ENCODE results near the gene GH1.

Gene GH1

DNA sequence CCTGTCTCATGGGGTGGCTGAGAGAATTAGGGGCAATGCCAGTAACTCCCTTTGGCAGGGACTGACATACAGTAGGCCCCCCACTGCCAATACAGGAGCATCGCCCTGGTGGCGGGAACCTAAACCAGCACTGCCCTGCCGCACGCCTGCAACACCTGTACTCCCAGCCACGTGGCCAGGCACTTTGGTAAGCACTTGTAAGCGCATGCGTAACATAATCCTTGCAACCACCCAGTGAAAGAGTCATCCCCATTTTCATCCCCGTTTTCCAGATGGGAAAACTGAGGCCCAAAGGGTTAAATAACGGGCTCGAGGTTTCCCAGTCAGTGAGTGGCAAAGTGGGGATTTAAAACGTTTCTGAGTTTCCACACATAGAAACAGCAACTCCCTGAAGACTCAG lies 36.6 kb upstream of the GH1 start:
- Histone ChIP-seq H3K27ac (ENCODE audit: low read depth, low read length, severe bottlenecking) (no peak overlapping the region), H3K9me3 (ENCODE audit: control insufficient read depth, low read length) (no peaks in the 10 kb centered on the region), H3K36me3 (ENCODE audit: control insufficient read depth, insufficient read depth, low read length) (no peaks in the 10 kb centered on the region), H3K4me3 (ENCODE audit: extremely low read depth, insufficient read depth, low read length, poor library complexity, severe bottlenecking) (no peak overlapping the region), H3K4me1 (ENCODE audit: control insufficient read depth, insufficient read depth, low read length, poor library complexity, severe bottlenecking) (peaks cover 7% of the 10 kb centered on the region)
- WGBS, 2 experiments (ENCODE audit: insufficient coverage in 2 of 2) = 87 to 93% methylated on average over 5 to 8 of the region's 11 CpGs

DNA sequence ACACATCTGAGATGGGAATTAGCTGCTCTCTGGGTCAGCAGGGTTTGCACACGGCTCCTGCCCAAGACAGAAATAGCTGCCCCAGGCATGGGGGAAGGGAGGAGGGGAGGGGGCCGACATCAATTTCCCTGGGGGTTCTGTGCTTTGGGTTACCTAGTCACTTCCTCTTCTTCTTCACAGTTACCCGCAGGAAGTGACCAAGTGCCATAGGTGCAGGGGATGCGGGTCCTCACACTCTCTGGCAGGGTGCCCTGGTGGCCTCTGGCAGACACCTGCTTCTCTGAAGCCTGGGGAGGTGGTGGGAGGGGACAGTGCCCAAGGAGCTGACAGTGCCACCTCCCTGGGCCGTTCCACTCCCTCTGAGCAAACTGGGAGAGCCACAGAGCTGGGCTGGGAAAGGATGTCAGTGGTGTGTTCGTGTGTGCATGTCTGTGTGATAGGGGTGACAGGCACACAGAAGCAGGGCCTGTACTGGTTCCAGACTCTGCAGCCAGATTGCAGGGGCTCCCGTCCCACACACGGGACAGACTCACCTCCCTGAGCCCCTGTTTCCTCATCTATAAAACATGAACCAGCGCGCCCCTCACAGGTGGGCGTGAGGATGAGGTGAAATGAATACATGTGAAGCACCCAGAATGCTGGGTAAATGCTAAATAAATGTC lies 35.9 kb upstream of the GH1 start:
- H3K4me3 ChIP-seq (ENCODE audit: extremely low read depth, insufficient read depth, low read length, poor library complexity, severe bottlenecking) = no peak overlapping the region
- H3K4me1 ChIP-seq (ENCODE audit: control insufficient read depth, insufficient read depth, low read length, poor library complexity, severe bottlenecking) = peaks cover 7% of the 10 kb centered on the region
- H3K36me3 ChIP-seq (ENCODE audit: control insufficient read depth, insufficient read depth, low read length) = no peaks in the 10 kb centered on the region
- H3K9me3 ChIP-seq (ENCODE audit: control insufficient read depth, low read length) = no peaks in the 10 kb centered on the region
- 82 to 94% methylated on average over 5 to 8 of the region's 11 CpGs for WGBS, 2 experiments (ENCODE audit: insufficient coverage in 2 of 2)
- H3K27ac ChIP-seq (ENCODE audit: low read depth, low read length, severe bottlenecking) = no peak overlapping the region

DNA sequence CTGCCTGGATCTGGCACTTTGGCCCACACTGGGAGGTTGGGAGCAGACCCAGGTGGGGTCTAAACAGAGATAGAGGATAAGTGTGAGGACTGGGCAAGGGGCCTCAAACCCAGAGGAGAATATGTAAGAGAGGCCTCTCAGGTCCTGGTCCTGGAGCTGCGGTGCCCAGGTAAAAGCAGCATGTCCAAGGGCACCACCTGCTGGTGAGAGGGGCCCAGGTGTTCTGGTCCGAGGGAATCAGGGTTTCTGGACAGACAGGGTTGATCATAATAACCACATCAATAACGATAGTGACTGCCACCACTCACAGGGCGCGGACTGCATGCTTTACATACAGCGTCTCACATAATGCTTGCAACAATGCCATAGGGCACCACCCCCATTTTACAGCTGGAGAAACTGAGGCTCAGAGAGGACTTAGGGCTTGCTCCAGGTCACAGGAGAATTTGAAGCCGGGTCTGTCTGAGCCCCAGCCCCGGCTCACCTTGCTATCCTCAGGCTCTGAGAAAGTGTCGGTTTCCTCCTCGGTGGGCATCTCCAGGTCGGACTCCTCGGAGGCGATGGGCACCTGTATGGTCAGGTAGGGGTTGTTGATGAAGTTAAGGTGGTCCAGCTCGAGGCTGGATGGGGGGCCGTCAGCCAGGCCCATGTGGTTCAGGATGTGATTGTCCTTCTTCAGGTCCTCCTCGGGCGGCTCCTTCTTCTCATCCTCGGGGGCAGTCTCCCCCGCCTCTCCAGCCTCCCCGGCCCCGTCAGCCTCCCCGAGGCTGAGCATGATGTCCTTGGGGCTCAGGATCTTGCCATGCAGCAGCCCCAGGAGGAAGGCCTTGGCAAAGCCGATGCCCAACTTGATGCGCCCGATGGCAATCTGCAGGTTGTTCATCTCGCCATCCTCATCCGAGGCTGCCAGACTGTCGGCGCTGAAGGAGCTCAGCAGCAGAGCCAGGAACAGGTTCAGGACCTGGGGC lies 32.6 kb upstream of the GH1 start:
- Histone ChIP-seq H3K27ac (ENCODE audit: low read depth, low read length, severe bottlenecking) (no peak overlapping the region), H3K4me1 (ENCODE audit: control insufficient read depth, insufficient read depth, low read length, poor library complexity, severe bottlenecking) (peaks cover 7% of the 10 kb centered on the region), H3K4me3 (ENCODE audit: extremely low read depth, insufficient read depth, low read length, poor library complexity, severe bottlenecking) (no peak overlapping the region), H3K9me3 (ENCODE audit: control insufficient read depth, low read length) (no peaks in the 10 kb centered on the region), H3K36me3 (ENCODE audit: control insufficient read depth, insufficient read depth, low read length) (no peaks in the 10 kb centered on the region)
- 93% methylated on average over 26 to 28 of the region's 29 CpGs for WGBS, 2 experiments (ENCODE audit: insufficient coverage in 2 of 2)

DNA sequence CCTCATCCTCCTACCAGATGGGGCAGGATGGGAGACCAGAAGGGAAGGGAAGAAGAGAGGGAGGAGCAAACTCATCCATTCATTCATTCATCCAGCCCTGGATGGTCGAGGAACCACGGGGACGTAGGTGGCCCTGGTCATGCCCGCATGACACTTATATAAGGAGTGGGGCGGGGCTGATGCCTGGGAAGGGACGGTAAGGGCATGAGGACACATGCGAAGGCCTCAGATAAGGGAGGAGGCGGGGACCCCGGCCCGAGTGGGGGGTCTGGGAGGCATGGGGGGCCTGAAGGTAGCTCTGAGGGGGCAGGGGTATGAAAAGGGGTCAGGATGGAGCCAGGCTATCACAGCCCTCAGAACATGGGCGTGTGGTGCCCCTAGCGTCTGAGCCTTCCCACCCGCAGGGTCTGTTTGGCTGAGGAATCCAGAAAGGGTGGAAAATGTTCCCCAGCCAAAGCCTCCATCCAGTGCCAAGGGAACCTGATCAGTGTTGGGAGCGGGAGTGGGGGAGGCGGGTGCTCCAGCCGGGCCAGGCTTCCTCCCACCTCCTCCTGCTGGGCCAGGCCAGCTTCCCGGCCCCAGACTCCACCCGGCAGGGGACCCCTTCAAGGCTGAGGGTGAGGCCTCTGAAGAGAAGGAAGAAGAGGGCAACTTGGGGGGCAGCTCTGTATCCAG lies 31.1 kb upstream of the GH1 start:
- peaks cover 7% of the 10 kb centered on the region for H3K4me1 ChIP-seq (ENCODE audit: control insufficient read depth, insufficient read depth, low read length, poor library complexity, severe bottlenecking)
- WGBS, 2 experiments (ENCODE audit: insufficient coverage in 2 of 2) = 85 to 88% methylated on average over 11 of the region's 18 CpGs
- no peaks in the 10 kb centered on the region for H3K9me3 ChIP-seq (ENCODE audit: control insufficient read depth, low read length)
- H3K4me3 ChIP-seq (ENCODE audit: extremely low read depth, insufficient read depth, low read length, poor library complexity, severe bottlenecking) = no peak overlapping the region
- H3K27ac ChIP-seq (ENCODE audit: low read depth, low read length, severe bottlenecking) = no peak overlapping the region
- H3K36me3 ChIP-seq (ENCODE audit: control insufficient read depth, insufficient read depth, low read length) = no peaks in the 10 kb centered on the region

- WGBS, 2 experiments (ENCODE audit: insufficient coverage in 2 of 2) = 94% methylated on average over 7 to 8 of the region's 9 CpGs
- Histone ChIP-seq H3K4me3 (ENCODE audit: extremely low read depth, insufficient read depth, low read length, poor library complexity, severe bottlenecking) (no peak overlapping the region), H3K4me1 (ENCODE audit: control insufficient read depth, insufficient read depth, low read length, poor library complexity, severe bottlenecking) (no peaks in the 10 kb centered on the region), H3K36me3 (ENCODE audit: control insufficient read depth, insufficient read depth, low read length) (no peaks in the 10 kb centered on the region), H3K9me3 (ENCODE audit: control insufficient read depth, low read length) (no peaks in the 10 kb centered on the region), H3K27ac (ENCODE audit: low read depth, low read length, severe bottlenecking) (no peak overlapping the region)
Measured at GRCh38 chr17:63948521-63948920, 29.9 kb upstream of the GH1 start.

GRCh38 chr17:63947711-63948330 lies 29.2 kb upstream of the GH1 start:
- WGBS, 2 experiments (ENCODE audit: insufficient coverage in 2 of 2) = 93% methylated on average over 18 of the region's 18 CpGs
- Histone ChIP-seq H3K9me3 (ENCODE audit: control insufficient read depth, low read length) (no peaks in the 10 kb centered on the region), H3K27ac (ENCODE audit: low read depth, low read length, severe bottlenecking) (no peak overlapping the region), H3K4me3 (ENCODE audit: extremely low read depth, insufficient read depth, low read length, poor library complexity, severe bottlenecking) (no peak overlapping the region), H3K36me3 (ENCODE audit: control insufficient read depth, insufficient read depth, low read length) (no peaks in the 10 kb centered on the region), H3K4me1 (ENCODE audit: control insufficient read depth, insufficient read depth, low read length, poor library complexity, severe bottlenecking) (no peaks in the 10 kb centered on the region)

GRCh38 chr17:63946440-63947363 lies 28.1 kb upstream of the GH1 start:
- no peak overlapping the region for H3K27ac ChIP-seq (ENCODE audit: low read depth, low read length, severe bottlenecking)
- 44 to 45% methylated on average over 8 to 9 of the region's 20 CpGs for WGBS, 2 experiments (ENCODE audit: insufficient coverage in 2 of 2)
- no peak overlapping the region for H3K4me3 ChIP-seq (ENCODE audit: extremely low read depth, insufficient read depth, low read length, poor library complexity, severe bottlenecking)
- H3K9me3 ChIP-seq (ENCODE audit: control insufficient read depth, low read length) = no peaks in the 10 kb centered on the region
- no peaks in the 10 kb centered on the region for H3K4me1 ChIP-seq (ENCODE audit: control insufficient read depth, insufficient read depth, low read length, poor library complexity, severe bottlenecking)
- H3K36me3 ChIP-seq (ENCODE audit: control insufficient read depth, insufficient read depth, low read length) = no peaks in the 10 kb centered on the region

GRCh38 chr17:63945784-63946439 lies 27.3 kb upstream of the GH1 start:
- Histone ChIP-seq H3K4me3 (ENCODE audit: extremely low read depth, insufficient read depth, low read length, poor library complexity, severe bottlenecking) (no peak overlapping the region), H3K27ac (ENCODE audit: low read depth, low read length, severe bottlenecking) (no peak overlapping the region), H3K36me3 (ENCODE audit: control insufficient read depth, insufficient read depth, low read length) (no peaks in the 10 kb centered on the region), H3K4me1 (ENCODE audit: control insufficient read depth, insufficient read depth, low read length, poor library complexity, severe bottlenecking) (no peaks in the 10 kb centered on the region), H3K9me3 (ENCODE audit: control insufficient read depth, low read length) (no peaks in the 10 kb centered on the region)
- WGBS, 2 experiments (ENCODE audit: insufficient coverage in 2 of 2) = 73% methylated on average over 5 of the region's 6 CpGs

GRCh38 chr17:63944736-63945499 lies 26.3 kb upstream of the GH1 start:
- Histone ChIP-seq H3K9me3 (ENCODE audit: control insufficient read depth, low read length) (no peaks in the 10 kb centered on the region), H3K4me1 (ENCODE audit: control insufficient read depth, insufficient read depth, low read length, poor library complexity, severe bottlenecking) (no peaks in the 10 kb centered on the region), H3K27ac (ENCODE audit: low read depth, low read length, severe bottlenecking) (no peak overlapping the region), H3K4me3 (ENCODE audit: extremely low read depth, insufficient read depth, low read length, poor library complexity, severe bottlenecking) (no peak overlapping the region), H3K36me3 (ENCODE audit: control insufficient read depth, insufficient read depth, low read length) (no peaks in the 10 kb centered on the region)
- 90 to 92% methylated on average over 11 to 21 of the region's 24 CpGs for WGBS, 2 experiments (ENCODE audit: insufficient coverage in 2 of 2)
